ENCODE results near the gene RPS19. TPM values are rescaled to one million over a fixed set of nuclear protein-coding genes. Genes with fewer than 3 reads are reported as not detected.

RPS19 gene
- polyA plus RNA-seq, 4 donors: 2,031 to 3,349 (median 2,770) TPM

DNA sequence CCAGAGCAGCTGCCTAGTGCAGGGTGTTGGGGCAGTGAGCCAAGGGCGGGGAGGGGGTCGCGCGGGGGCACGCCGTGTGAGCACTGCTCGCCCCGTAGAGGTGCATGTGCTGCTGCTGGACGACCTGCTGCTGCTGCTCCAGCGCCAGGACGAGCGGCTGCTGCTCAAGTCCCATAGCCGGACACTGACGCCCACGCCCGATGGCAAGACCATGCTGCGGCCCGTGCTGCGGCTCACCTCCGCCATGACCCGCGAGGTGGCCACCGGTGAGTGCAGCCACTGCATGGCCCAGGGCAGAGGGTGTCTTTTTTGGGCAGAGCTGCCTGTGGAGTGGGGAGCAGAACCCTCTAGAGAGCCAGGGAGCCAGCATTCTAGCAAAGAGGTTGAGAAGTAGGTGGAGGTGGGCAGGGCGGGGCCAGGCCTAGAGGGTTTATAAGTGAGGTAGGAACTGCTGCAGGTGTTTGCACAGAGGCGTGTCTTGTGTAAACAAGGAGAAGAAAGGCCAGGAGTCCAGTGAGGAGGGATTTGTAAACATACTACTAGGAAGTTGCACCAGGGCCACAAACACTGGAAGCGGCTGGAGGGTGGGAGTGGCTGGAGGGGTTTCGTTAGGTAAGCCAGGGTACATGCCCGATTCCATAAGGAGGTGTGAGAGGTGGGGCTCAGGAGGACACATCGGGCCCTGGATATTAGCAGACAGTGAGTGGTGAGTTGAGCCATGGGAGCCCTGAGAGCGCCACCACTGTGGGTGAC lies 44.2 kb downstream of the RPS19 start:
- H3K36me3 ChIP-seq (ENCODE audit: control insufficient read depth in 3 of 3, insufficient read depth in 2 of 3, low read depth in 1 of 3, low read length in 3 of 3): peaks cover 26 to 80% (median 33%) of the 10 kb centered on the region in 3 donors
- H3K9me3 ChIP-seq (ENCODE audit: control insufficient read depth in 2 of 2, insufficient read depth in 1 of 2, low read depth in 1 of 2, low read length in 1 of 2): no peaks in the 10 kb centered on the region
- H3K27me3 ChIP-seq (ENCODE audit: control insufficient read depth in 3 of 3, insufficient read depth in 3 of 3, low read length in 3 of 3): no peaks in the 10 kb centered on the region
- no peak for FAIRE-seq
- peak; percentile 94 to 98 for DNase-seq
- peaks cover 0 to 25% (median 0%) of the 10 kb centered on the region in 3 donors for H3K4me1 ChIP-seq (ENCODE audit: control insufficient read depth in 3 of 3, insufficient read depth in 2 of 3, low read depth in 1 of 3, low read length in 2 of 3)
- peak overlapping the region; percentile 64 to 89 (median 80) for H3K27ac ChIP-seq (ENCODE audit: low read depth in 1 of 3, low read length in 2 of 3)
- peak overlapping the region in 2 of 3 donors; percentile 2 to 12 for H3K4me3 ChIP-seq (ENCODE audit: low read depth in 1 of 3, low read length in 3 of 3)
- 25 to 63% (median 43%) methylated on average over 28 to 30 of the region's 30 CpGs for WGBS, 3 donors

DNA sequence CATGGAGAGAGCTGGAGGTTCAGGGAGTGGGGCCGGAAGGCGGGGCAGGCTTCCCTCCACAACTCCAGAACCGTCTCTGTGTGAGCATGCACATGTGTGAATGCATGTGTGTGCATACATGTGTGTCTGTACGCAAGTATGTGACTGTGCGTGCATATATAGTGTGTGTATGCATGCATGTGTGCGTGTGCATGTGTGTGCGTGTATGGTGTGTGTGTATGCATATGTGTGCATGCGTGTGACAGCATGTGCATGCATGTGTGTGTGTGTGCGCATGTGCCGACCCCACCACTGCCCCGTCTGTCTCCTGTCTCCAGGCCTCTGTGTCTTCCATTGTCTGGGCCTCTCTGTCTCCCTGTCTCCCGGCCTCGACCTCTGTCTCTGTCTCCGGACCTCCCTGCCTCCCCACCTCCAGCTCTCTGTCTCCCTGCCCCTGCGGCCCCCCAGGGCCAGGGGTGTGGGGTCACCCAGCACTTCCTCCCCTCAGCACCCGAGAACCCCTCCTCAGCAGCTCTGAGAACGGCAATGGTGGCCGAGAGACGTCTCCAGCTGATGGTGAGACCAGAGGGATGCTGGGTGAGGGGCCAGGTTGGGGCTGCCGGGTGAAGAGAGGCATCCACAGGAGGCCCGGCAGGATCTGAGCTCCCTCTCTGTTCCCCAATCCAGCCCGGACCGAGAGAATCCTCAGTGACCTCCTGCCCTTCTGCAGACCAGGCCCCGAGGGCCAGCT lies 45.4 kb downstream of the RPS19 start:
- DNase-seq (no peak), FAIRE-seq (no peak)
- peak overlapping the region in 1 of 3 donors; percentile 12 for H3K4me3 ChIP-seq (ENCODE audit: low read depth in 1 of 3, low read length in 3 of 3)

DNA sequence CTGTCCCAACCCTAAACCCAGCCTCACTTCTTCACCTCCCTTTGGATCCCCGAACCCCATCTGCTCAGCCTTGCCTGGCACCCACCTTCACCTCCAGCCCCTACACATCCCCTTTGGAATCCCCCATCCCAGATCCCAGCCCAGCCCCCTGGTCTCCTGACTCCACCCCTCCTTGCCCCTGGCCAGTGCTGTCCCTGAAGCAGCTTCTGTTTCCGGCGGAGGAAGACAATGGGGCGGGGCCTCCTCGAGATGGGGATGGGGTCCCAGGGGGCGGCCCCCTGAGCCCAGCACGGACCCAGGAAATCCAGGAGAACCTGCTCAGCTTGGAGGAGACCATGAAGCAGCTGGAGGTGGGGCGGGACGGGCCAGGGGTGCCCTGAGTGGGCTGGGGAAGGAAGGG lies 46.2 kb downstream of the RPS19 start:
- no peak overlapping the region for H3K4me3 ChIP-seq (ENCODE audit: low read depth in 1 of 3, low read length in 3 of 3)
- DNase-seq: no peak
- peaks cover 0 to 25% (median 0%) of the 10 kb centered on the region in 3 donors for H3K4me1 ChIP-seq (ENCODE audit: control insufficient read depth in 3 of 3, insufficient read depth in 2 of 3, low read depth in 1 of 3, low read length in 2 of 3)
- 75 to 79% (median 75%) methylated on average over 9 of the region's 9 CpGs for WGBS, 3 donors
- H3K27ac ChIP-seq (ENCODE audit: low read depth in 1 of 3, low read length in 2 of 3): no peak overlapping the region
- no peak for FAIRE-seq
- peaks cover 0 to 11% (median under 1%) of the 10 kb centered on the region in 3 donors for H3K27me3 ChIP-seq (ENCODE audit: control insufficient read depth in 3 of 3, insufficient read depth in 3 of 3, low read length in 3 of 3)
- H3K9me3 ChIP-seq (ENCODE audit: control insufficient read depth in 2 of 2, insufficient read depth in 1 of 2, low read depth in 1 of 2, low read length in 1 of 2): no peaks in the 10 kb centered on the region
- peaks cover 21 to 73% (median 30%) of the 10 kb centered on the region in 3 donors for H3K36me3 ChIP-seq (ENCODE audit: control insufficient read depth in 3 of 3, insufficient read depth in 2 of 3, low read depth in 1 of 3, low read length in 3 of 3)

More for the DNA sequence above, 45.4 kb downstream of the RPS19 start:
- WGBS, 3 donors: 40 to 79% (median 51%) methylated on average over 24 of the region's 24 CpGs
- Histone ChIP-seq H3K36me3 (ENCODE audit: control insufficient read depth in 3 of 3, insufficient read depth in 2 of 3, low read depth in 1 of 3, low read length in 3 of 3) (peaks cover 22 to 77% (median 30%) of the 10 kb centered on the region in 3 donors), H3K4me1 (ENCODE audit: control insufficient read depth in 3 of 3, insufficient read depth in 2 of 3, low read depth in 1 of 3, low read length in 2 of 3) (peaks cover 0 to 25% (median 0%) of the 10 kb centered on the region in 3 donors), H3K9me3 (ENCODE audit: control insufficient read depth in 2 of 2, insufficient read depth in 1 of 2, low read depth in 1 of 2, low read length in 1 of 2) (no peaks in the 10 kb centered on the region), H3K27me3 (ENCODE audit: control insufficient read depth in 3 of 3, insufficient read depth in 3 of 3, low read length in 3 of 3) (peaks cover 0 to 3% (median 0%) of the 10 kb centered on the region in 3 donors), H3K27ac (ENCODE audit: low read depth in 1 of 3, low read length in 2 of 3) (peak overlapping the region in 2 of 3 donors; percentile 38 to 80)

DNA sequence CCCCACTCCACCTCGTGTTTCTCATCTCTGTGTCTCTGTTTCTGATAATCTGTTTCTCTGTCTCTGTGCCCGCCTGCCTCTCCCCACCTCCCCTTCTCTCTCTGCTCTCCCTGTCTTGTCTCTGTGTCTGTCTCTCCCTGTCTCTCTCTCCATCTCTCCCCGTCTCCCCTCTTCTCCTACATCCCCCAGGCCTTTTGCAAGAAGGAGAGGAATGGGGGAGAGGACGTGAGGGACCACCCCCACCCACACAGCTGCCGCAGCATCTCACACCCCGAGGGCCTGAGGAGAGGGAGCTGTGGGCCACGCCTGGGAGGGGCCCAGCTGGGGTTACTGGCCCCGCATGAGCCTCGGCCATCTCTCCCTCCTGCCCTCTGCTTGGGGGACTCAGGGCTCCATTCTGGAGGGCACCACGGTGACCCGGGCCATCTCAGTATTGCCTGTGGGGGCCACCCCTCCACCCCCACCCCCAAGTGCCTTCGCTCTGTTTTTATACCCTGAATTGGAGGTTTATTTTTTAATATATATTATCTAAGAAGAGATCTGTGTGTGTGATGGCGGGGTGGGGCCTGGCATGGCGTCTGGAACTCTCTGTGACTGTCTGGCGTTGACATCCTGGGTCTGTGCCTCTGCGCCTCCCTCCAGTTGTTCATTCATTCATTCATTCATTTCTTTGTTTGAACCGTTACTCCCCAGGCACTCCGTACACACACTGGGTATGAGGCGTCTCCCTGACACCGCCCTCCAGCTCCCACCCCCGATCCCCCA lies 47.0 kb downstream of the RPS19 start:
- Histone ChIP-seq H3K4me3 (ENCODE audit: low read depth in 1 of 3, low read length in 3 of 3) (no peak overlapping the region), H3K36me3 (ENCODE audit: control insufficient read depth in 3 of 3, insufficient read depth in 2 of 3, low read depth in 1 of 3, low read length in 3 of 3) (peaks cover 17 to 65% (median 25%) of the 10 kb centered on the region in 3 donors), H3K27ac (ENCODE audit: low read depth in 1 of 3, low read length in 2 of 3) (no peak overlapping the region), H3K4me1 (ENCODE audit: control insufficient read depth in 3 of 3, insufficient read depth in 2 of 3, low read depth in 1 of 3, low read length in 2 of 3) (peaks cover 0 to 25% (median 0%) of the 10 kb centered on the region in 3 donors), H3K27me3 (ENCODE audit: control insufficient read depth in 3 of 3, insufficient read depth in 3 of 3, low read length in 3 of 3) (peaks cover 4 to 19% (median 6%) of the 10 kb centered on the region in 3 donors), H3K9me3 (ENCODE audit: control insufficient read depth in 2 of 2, insufficient read depth in 1 of 2, low read depth in 1 of 2, low read length in 1 of 2) (no peaks in the 10 kb centered on the region)
- FAIRE-seq (no peak), DNase-seq (no peak)
- WGBS, 3 donors: 70 to 76% (median 75%) methylated on average over 21 of the region's 21 CpGs

DNA sequence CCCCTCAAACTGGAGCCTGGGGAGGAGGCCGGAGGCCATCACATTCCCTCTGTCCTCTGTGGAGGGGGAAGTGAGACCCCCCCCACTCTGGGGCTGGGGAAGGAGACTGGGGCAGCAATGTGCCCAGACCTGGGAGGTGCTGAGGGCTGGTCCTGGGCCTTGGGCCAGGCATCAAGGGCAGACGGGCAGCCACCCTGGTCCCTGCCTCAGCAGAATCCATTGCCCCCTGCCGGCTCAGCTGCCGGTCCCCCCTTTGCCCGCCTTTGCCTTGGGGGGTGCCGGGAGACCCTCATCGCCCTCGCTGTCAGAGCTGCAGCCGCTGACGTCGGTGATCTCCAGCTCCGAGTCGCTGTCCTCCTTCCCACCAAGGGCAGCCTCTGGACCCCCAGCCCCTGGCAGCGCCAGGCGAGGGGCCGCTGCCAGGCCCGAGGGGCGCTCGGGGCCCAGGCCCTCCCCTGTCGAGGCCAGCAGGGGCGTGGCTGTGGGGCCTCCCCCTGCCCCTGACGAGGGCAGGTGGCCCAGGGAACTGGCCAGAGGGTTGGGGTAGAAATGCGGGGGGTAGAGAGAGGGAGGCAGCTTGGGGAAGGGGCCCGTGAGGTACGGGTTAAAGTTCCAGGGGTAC lies 48.0 kb downstream of the RPS19 start:
- no peak for FAIRE-seq
- no peaks in the 10 kb centered on the region for H3K9me3 ChIP-seq (ENCODE audit: control insufficient read depth in 2 of 2, insufficient read depth in 1 of 2, low read depth in 1 of 2, low read length in 1 of 2)
- no peak overlapping the region for H3K27ac ChIP-seq (ENCODE audit: low read depth in 1 of 3, low read length in 2 of 3)
- H3K4me1 ChIP-seq (ENCODE audit: control insufficient read depth in 3 of 3, insufficient read depth in 2 of 3, low read depth in 1 of 3, low read length in 2 of 3): peaks cover 0 to 25% (median 0%) of the 10 kb centered on the region in 3 donors
- H3K27me3 ChIP-seq (ENCODE audit: control insufficient read depth in 3 of 3, insufficient read depth in 3 of 3, low read length in 3 of 3): peaks cover 4 to 29% (median 12%) of the 10 kb centered on the region in 3 donors
- whole genome bisulfite sequencing, 3 donors: 75 to 86% (median 81%) methylated on average over 25 of the region's 25 CpGs
- H3K36me3 ChIP-seq (ENCODE audit: control insufficient read depth in 3 of 3, insufficient read depth in 2 of 3, low read depth in 1 of 3, low read length in 3 of 3): peaks cover 8 to 55% (median 18%) of the 10 kb centered on the region in 3 donors
- DNase-seq: no peak
- H3K4me3 ChIP-seq (ENCODE audit: low read depth in 1 of 3, low read length in 3 of 3): no peak overlapping the region

DNA sequence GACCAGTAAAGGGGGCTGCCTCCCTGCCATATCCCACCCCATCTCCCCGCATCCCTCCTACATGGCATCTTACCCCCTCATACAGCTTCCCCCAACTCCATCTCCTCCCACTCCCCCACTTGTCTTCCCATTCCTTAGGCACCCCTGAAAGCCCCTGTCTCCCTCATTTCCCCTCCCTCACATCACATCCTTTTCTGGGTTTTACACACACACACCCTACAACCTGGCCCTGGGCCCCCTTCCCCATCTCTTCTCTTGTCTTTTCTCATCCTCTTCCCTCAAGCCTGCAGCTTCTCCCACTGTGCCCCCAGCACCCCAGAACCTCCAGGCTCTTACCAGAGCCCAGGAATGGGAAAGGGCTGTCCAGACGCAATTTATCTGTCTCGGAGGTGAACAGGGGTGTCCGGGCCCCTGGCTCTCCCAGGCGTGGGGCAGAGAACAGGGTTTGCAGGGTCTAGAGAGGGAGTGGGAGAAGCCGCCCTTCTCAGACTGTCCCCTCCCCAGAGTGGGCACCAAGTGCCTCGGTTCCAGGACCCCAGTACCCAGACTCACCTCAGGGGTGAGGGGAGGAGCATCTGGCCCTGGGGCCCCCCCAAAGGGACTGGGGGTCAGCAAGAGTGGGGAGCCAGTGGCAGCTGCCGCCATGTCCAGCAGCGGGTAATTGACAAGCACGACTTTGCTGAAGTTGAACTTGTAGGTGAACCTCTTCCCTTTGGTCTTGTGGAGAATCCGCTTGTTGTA lies 48.8 kb downstream of the RPS19 start:
- DNase-seq: no peak

DNA sequence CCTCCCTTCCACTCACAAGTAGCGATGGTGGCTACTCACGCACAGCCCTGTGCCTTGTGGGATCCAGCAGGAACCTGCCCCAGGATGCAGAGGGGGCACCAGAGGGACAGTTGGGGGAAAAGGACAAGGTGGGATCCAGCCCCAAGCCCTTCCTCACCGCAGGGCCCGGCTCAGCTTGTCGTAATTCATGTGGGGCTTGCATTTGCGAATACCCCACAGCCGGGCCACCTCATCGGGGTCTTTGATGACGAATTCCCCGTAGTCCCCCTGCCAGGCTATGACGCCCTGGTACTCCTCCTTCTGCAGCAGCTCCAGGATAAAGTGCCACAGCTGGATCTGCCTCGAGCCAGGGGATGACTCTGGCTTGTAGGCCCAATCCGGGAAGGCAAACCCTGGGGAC lies 49.7 kb downstream of the RPS19 start:
- H3K27me3 ChIP-seq (ENCODE audit: control insufficient read depth in 3 of 3, insufficient read depth in 3 of 3, low read length in 3 of 3): peaks cover 8 to 43% (median 18%) of the 10 kb centered on the region in 3 donors
- FAIRE-seq: no peak
- 62 to 67% (median 63%) methylated on average over 12 to 13 of the region's 13 CpGs for WGBS, 3 donors

More for the DNA sequence above, 48.8 kb downstream of the RPS19 start:
- no peak overlapping the region for H3K4me3 ChIP-seq (ENCODE audit: low read depth in 1 of 3, low read length in 3 of 3)
- peaks cover 0 to 18% (median 0%) of the 10 kb centered on the region in 3 donors for H3K4me1 ChIP-seq (ENCODE audit: control insufficient read depth in 3 of 3, insufficient read depth in 2 of 3, low read depth in 1 of 3, low read length in 2 of 3)
- H3K9me3 ChIP-seq (ENCODE audit: control insufficient read depth in 2 of 2, insufficient read depth in 1 of 2, low read depth in 1 of 2, low read length in 1 of 2): no peaks in the 10 kb centered on the region
- WGBS, 3 donors: 76 to 80% (median 79%) methylated on average over 11 of the region's 11 CpGs
- no peak overlapping the region for H3K27ac ChIP-seq (ENCODE audit: low read depth in 1 of 3, low read length in 2 of 3)
- FAIRE-seq: no peak
- peaks cover 8 to 47% (median 11%) of the 10 kb centered on the region in 3 donors for H3K36me3 ChIP-seq (ENCODE audit: control insufficient read depth in 3 of 3, insufficient read depth in 2 of 3, low read depth in 1 of 3, low read length in 3 of 3)
- H3K27me3 ChIP-seq (ENCODE audit: control insufficient read depth in 3 of 3, insufficient read depth in 3 of 3, low read length in 3 of 3): peaks cover 8 to 37% (median 18%) of the 10 kb centered on the region in 3 donors

More for the DNA sequence above, 49.7 kb downstream of the RPS19 start:
- Histone ChIP-seq H3K4me1 (ENCODE audit: control insufficient read depth in 3 of 3, insufficient read depth in 2 of 3, low read depth in 1 of 3, low read length in 2 of 3) (peaks cover 0 to 12% (median 0%) of the 10 kb centered on the region in 3 donors), H3K9me3 (ENCODE audit: control insufficient read depth in 2 of 2, insufficient read depth in 1 of 2, low read depth in 1 of 2, low read length in 1 of 2) (no peaks in the 10 kb centered on the region), H3K36me3 (ENCODE audit: control insufficient read depth in 3 of 3, insufficient read depth in 2 of 3, low read depth in 1 of 3, low read length in 3 of 3) (peaks cover 8 to 39% (median 10%) of the 10 kb centered on the region in 3 donors), H3K4me3 (ENCODE audit: low read depth in 1 of 3, low read length in 3 of 3) (no peak overlapping the region), H3K27ac (ENCODE audit: low read depth in 1 of 3, low read length in 2 of 3) (no peak overlapping the region)
- no peak for DNase-seq
